SH-SY5Y (cell line): ENCODE data around the gene ARHGAP24.

Experiments
- GATA2 ChIP-seq: IDR thresholded peaks from 2 replicates; pipeline ENCODE4 v1.6.1; 2011; ENCODE audit warnings: mild to moderate bottlenecking, low read depth, low read length
- GATA3 ChIP-seq: IDR thresholded peaks from 2 replicates; pipeline ENCODE4 v1.6.1; 2011; ENCODE audit warnings: low read depth, mild to moderate bottlenecking, low read length, moderate library complexity

The ARHGAP24 gene

GRCh38 chr4:85913931-85914694 lies 439.2 kb downstream of the ARHGAP24 start:
- no peak for TF ChIP-seq GATA3
- TF ChIP-seq GATA2, result no peak

DNA sequence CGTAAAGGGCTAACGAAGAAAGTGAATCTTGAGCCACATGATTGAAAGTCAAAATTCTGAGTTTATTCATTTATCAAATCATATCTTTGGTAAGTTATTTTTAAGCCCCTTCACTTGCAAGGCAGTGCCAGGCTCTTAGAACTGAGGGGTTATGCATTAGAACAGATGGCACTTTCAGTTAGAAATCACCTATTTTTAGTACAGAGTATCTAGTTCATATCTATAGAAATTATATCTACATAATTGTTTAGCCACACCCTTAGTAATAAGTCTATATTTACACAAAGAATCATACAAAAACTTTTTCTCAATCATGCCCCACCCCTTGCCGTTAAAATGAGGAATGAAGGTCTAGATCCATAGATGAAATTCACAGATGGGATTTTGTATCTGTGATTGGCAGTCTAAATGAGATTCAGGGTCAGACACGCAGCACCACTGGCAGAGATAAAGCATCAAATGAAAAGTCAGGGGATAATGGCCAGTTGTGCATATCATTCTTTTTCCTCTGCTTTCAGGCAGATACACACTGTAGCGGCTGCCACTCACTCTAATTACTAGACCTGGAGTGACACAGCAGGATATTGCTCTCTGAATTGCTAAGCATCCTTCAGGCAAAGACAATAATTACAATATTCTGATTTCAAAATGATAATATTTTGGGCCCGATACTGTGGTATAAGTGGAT lies 444.4 kb downstream of the ARHGAP24 start:
- peak; percentile 59 for TF ChIP-seq GATA2
- TF ChIP-seq GATA3, result no peak

GRCh38 chr4:85925071-85925470 lies 450.1 kb downstream of the ARHGAP24 start:
- TF ChIP-seq GATA3, result no peak
- TF ChIP-seq GATA2, result no peak

DNA sequence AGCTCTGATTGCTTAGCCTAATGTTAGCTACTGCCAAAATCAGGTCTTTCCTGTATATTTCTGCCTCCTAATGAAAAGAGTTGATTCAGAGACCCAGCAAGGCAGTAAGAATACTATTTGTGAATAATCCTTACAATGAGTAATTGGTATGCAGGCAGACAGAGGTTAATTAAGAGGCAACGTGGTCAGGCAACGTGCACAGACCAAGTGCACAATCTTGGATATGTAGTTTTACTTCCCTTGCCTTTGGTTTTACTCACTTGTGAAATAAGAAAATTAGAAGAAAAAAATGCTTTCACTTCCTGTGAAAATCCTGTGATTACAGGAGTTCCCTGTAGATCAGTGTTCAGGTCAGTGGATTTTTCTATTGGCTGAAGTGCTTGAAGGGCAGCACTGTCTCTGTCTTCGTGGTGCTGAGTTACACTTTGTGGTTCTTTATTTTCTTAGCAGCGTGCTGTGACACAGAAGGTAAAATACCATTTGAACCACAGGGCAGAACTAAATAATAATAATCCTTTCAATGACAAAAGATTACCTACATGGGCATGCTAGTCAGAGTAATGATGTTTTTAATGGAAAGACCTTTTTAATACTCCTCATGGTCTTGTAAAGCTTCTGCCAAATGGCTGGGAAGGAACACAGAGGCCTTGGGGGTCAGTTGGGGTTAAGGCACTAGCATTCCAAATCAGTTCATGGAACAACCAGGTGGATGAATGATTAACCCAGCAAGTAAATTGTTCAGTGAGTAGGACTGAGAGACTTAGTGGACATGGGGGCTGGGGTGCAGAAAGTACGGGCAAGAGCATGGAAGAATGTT lies 454.0 kb downstream of the ARHGAP24 start:
- TF ChIP-seq GATA3 (no peak), GATA2 (no peak)

DNA sequence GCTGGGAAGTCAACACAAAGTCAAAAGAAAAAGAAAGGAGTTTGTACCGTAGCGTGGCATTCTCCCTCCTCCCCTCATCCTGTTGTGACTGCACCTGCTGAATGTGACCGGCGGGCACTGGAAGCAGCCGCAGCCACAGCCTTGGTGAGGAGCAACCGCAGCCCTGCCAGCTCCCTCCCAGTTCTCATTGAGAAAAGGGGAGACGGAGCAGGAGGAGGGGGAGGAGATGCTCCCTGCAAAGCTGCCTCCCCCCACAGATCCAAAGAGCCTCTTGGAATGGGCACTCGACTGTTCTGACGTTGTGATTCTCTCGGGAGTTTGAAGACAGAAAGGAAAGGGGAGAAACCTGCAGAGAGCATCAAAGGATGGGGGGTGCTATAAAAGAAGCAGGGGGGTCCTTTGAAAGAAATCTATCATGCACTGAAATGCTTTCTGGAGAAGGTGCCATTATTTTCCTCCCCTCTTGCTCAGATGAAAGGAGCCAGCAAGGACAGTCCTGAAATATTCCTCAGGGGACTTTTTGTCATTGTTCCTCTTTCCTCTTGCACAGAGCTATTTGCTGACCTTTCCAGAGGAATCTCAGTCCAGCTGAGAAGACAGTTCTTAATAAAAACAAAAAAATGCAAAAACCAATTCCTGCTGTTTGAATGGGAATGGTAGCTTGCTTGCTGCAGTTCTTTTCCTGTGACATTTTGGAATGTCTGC lies 455.2 kb downstream of the ARHGAP24 start:
- TF ChIP-seq GATA3 (no peak), GATA2 (no peak)

- TF ChIP-seq GATA3, result no peak
- TF ChIP-seq GATA2, result no peak
Measured at GRCh38 chr4:85932500-85933290, 457.7 kb downstream of the ARHGAP24 start.

DNA sequence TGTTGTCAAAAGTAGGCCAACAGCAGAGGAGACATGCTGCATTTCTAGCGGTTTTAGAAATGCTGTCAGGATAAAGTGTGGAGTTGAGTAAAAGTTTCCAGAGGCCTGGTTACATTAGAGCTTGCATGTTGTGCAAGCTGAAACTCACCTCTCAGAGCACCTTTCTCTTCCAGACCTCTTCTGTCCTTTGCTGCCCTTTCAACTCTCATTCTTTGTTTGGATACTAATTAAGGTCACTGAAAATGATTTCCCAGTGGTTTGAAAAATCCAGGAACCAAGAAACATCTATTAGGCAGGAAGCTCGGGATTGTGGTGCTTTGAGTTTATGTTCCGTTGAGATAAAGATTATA lies 458.3 kb downstream of the ARHGAP24 start:
- no peak for TF ChIP-seq GATA2
- no peak for TF ChIP-seq GATA3

GRCh38 chr4:85937507-85937906 lies 462.6 kb downstream of the ARHGAP24 start:
- TF ChIP-seq GATA3 (no peak), GATA2 (no peak)

GRCh38 chr4:85938062-85938461 lies 463.1 kb downstream of the ARHGAP24 start:
- TF ChIP-seq GATA2 (no peak), GATA3 (no peak)

DNA sequence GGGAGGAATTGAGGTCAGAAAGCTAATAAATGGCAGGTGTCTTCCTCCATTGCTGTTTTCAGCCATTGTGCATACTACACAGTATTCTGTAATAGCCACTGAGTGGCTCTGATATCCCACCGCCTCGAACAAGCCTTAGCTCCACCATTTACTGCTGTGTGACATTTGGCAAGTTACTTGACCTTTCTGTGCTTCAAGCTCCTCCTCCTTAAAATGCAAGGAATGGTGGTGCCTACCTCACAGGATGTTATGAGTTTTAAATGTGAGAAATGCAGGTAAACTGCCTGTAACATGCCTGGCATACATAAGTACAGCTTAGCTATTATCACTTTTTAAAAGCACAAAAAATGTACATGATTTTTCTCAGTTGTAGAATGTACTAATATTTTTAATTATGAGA lies 464.0 kb downstream of the ARHGAP24 start:
- TF ChIP-seq GATA2 (no peak), GATA3 (no peak)

DNA sequence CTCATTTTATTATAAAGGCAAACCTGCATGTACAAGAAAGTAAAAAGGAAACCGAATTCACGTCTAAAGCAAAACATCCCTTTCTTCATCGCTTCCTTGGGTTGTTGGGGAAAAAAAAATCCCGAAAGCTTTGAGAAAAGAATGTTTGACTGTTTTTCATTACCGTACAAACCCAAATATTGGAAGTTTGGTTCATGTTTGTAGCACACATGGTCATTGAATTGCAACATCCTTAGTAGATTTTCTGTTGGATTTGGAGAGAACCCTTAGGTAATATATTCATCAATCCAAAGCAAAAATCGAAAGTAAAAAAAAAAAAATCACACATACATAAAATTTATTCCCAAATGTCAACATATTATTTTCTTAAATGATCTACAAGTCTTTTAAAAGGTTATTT lies 464.6 kb downstream of the ARHGAP24 start:
- TF ChIP-seq GATA3 (no peak), GATA2 (no peak)

- TF ChIP-seq GATA2 (no peak), GATA3 (no peak)
Measured at GRCh38 chr4:85940151-85940550, 465.2 kb downstream of the ARHGAP24 start.

DNA sequence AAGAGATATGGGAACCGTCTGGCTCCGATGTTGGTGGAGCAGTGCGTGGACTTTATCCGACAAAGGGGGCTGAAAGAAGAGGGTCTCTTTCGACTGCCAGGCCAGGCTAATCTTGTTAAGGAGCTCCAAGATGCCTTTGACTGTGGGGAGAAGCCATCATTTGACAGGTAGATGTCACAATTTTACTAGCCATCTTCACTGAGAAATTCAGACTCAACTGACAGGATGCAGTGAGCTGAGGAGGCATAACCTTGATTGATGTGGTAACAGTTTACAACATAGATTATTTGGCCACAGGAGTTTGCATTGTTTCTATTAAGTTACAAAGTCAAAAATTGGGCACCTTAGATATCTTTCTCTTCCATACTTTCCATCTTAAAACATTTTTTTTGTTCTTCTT lies 467.2 kb downstream of the ARHGAP24 start:
- no peak for TF ChIP-seq GATA3
- TF ChIP-seq GATA2, result no peak

DNA sequence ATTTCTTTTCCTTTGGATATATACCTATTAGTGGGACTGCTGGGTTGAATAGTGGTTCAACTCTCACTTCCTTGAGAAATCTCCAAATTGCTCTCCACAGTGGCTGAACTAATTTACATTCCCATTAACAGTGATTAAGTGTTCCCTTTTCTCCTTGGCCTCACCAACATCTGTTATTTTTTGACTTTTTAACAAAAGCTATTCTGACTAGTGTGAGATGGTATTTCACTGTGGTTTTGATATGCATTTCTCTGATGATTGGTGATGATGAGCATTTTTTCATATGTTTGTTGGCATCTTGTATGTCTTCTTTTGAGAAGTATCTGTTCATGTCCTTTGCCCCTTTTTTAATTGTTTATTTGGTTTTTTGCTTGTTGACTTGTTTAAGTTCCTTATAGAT lies 471.9 kb downstream of the ARHGAP24 start:
- no peak for TF ChIP-seq GATA3
